GM10847 (cell line): ENCODE results near the gene LIAS.

Source experiments
- POLR2A ChIP-seq: IDR thresholded peaks from 2 replicates; pipeline ENCODE4 v1.6.1; 2011; ENCODE audit not compliant: insufficient read length; ENCODE audit errors: extremely low read depth

Gene LIAS

GRCh38 chr4:39480902-39481695 is 22.2 kb downstream of the LIAS start:
- TF ChIP-seq POLR2A = no peak

GRCh38 chr4:39484582-39485272 is 25.9 kb downstream of the LIAS start:
- TF ChIP-seq POLR2A = no peak

GRCh38 chr4:39486221-39486804 is 27.5 kb downstream of the LIAS start:
- no peak for TF ChIP-seq POLR2A

- TF ChIP-seq POLR2A = no peak
Observed at GRCh38 chr4:39490322-39490721, 31.5 kb downstream of the LIAS start.

GRCh38 chr4:39494354-39494753 is 35.5 kb downstream of the LIAS start:
- TF ChIP-seq POLR2A = no peak

- no peak for TF ChIP-seq POLR2A
Observed at GRCh38 chr4:39495446-39496213, 36.8 kb downstream of the LIAS start.

- TF ChIP-seq POLR2A = no peak
Observed at GRCh38 chr4:39497909-39498726, 39.3 kb downstream of the LIAS start.

GRCh38 chr4:39498727-39499020 is 39.8 kb downstream of the LIAS start:
- TF ChIP-seq POLR2A = no peak

- no peak for TF ChIP-seq POLR2A
Observed at GRCh38 chr4:39502019-39502663, 43.3 kb downstream of the LIAS start.

- TF ChIP-seq POLR2A = no peak
Observed at GRCh38 chr4:39504538-39504937, 45.7 kb downstream of the LIAS start.

GRCh38 chr4:39505581-39505980 is 46.7 kb downstream of the LIAS start:
- no peak for TF ChIP-seq POLR2A

GRCh38 chr4:39510348-39510929 is 51.6 kb downstream of the LIAS start:
- TF ChIP-seq POLR2A = no peak

- TF ChIP-seq POLR2A = no peak
Observed at GRCh38 chr4:39514888-39515401, 56.1 kb downstream of the LIAS start.

- TF ChIP-seq POLR2A = no peak
Observed at GRCh38 chr4:39516407-39516966, 57.6 kb downstream of the LIAS start.

GRCh38 chr4:39518484-39518883 is 59.6 kb downstream of the LIAS start:
- TF ChIP-seq POLR2A = no peak
